Stimulated activated CD4-positive, alpha-beta T cell treated with anti-CD3 and anti-CD28 coated beads, TNF-alpha, amount 100 ng/mL, for 1 hour (primary cell): ENCODE data around the gene SOCS4.
"Not testable (repeated sequence)": the region's sequence is repeated elsewhere in the genome, so short reads cannot be mapped to it uniquely, and the experiment has no call there.

ENCODE experiments used
- DNase-seq, 3 donors: peaks; one replicate each; pipeline ENCODE4 v3.0.0-alpha.2; 2020; ENCODE audit warnings: low read depth in 3 of 3, low spot score in 1 of 3

Gene SOCS4

GRCh38 chr14:55026793-55027561, at the start of gene SOCS4, which contains the start of gene WDHD1:
Gene SOCS4 (plus strand): TSS chr14:55027236. CDS start chr14:55043042, 15,806 bp downstream.
Gene WDHD1 (minus strand): TSS chr14:55027099. CDS start chr14:55026787, 312 bp downstream.
- DNase-seq = peak; percentile 87 to 98 (median 91)

GRCh38 chr14:54979039-54979438, 48.0 kb upstream of the SOCS4 start:
- no peak for DNase-seq

GRCh38 chr14:54981698-54982097, 45.3 kb upstream of the SOCS4 start:
- DNase-seq = no peak

GRCh38 chr14:54985156-54985555, 41.9 kb upstream of the SOCS4 start:
- no peak for DNase-seq

GRCh38 chr14:55000381-55000780, 26.7 kb upstream of the SOCS4 start:
- DNase-seq = no peak

GRCh38 chr14:55005071-55005470, 22.0 kb upstream of the SOCS4 start:
- DNase-seq = no peak

- no peak for DNase-seq
Measured at GRCh38 chr14:55015006-55015405, 12.0 kb upstream of the SOCS4 start.

GRCh38 chr14:55019968-55020554, 7.0 kb upstream of the SOCS4 start:
- no peak for DNase-seq

- not testable (repeated sequence) for DNase-seq
Measured at GRCh38 chr14:55024365-55024764, 2.7 kb upstream of the SOCS4 start.

GRCh38 chr14:55025948-55026347, 1.1 kb upstream of the SOCS4 start:
- no peak for DNase-seq

GRCh38 chr14:55026441-55026792, 619 bp upstream of the SOCS4 start:
- no peak for DNase-seq

GRCh38 chr14:55028066-55028465, 1.0 kb downstream of the SOCS4 start:
- DNase-seq = no peak

GRCh38 chr14:55028476-55028875, 1.4 kb downstream of the SOCS4 start:
- no peak for DNase-seq

GRCh38 chr14:55031190-55031589, 4.2 kb downstream of the SOCS4 start:
- DNase-seq = no peak

- not testable (repeated sequence) for DNase-seq
Measured at GRCh38 chr14:55037995-55038394, 11.0 kb downstream of the SOCS4 start.

- no peak for DNase-seq
Measured at GRCh38 chr14:55038708-55039107, 11.7 kb downstream of the SOCS4 start.

- DNase-seq = no peak
Measured at GRCh38 chr14:55043528-55043927, 16.5 kb downstream of the SOCS4 start.

- no peak for DNase-seq
Measured at GRCh38 chr14:55045087-55045486, 18.1 kb downstream of the SOCS4 start.

- no peak for DNase-seq
Measured at GRCh38 chr14:55047301-55048053, 20.4 kb downstream of the SOCS4 start.

- no peak for DNase-seq
Measured at GRCh38 chr14:55048900-55049436, 21.9 kb downstream of the SOCS4 start.

GRCh38 chr14:55051165-55051422, 24.1 kb downstream of the SOCS4 start:
- DNase-seq = no peak
